H9 (cell line): Measurements from ENCODE around the gene ZBTB16. TPM values are rescaled to one million over a fixed set of nuclear protein-coding genes. Genes with fewer than 3 reads are reported as not detected.

Experiments used
- DNase-seq: peaks from one replicate; pipeline ENCODE4 v3.0.0-alpha.2; 2017
- H2AFZ ChIP-seq: one replicate; pipeline ENCODE4 v1.6.1; 2013; ENCODE audit warnings: mild to moderate bottlenecking, low read length, control low read depth, moderate library complexity
- H2AK5ac ChIP-seq: 2 replicates; pipeline ENCODE4 v1.6.1; 2013; ENCODE audit warnings: low read length, control low read depth, mixed read lengths; ENCODE audit not compliant: insufficient read length
- H2BK120ac ChIP-seq: one replicate; pipeline ENCODE4 v1.6.1; 2013; ENCODE audit warnings: low read depth, mild to moderate bottlenecking, low read length, control low read depth, inconsistent platforms; ENCODE audit not compliant: poor library complexity, severe bottlenecking
- H2BK12ac ChIP-seq: 2 replicates; pipeline ENCODE4 v1.6.1; 2013; ENCODE audit warnings: low read length, control low read depth, mixed read lengths, low read depth; ENCODE audit not compliant: insufficient read length
- H2BK15ac ChIP-seq: 2 replicates; pipeline ENCODE4 v1.6.1; 2013; ENCODE audit warnings: low read depth, low read length, control low read depth
- H2BK20ac ChIP-seq: one replicate; pipeline ENCODE4 v1.6.1; 2013; ENCODE audit warnings: low read depth, mild to moderate bottlenecking, low read length, control low read depth, inconsistent platforms; ENCODE audit not compliant: poor library complexity, severe bottlenecking
- H2BK5ac ChIP-seq: 2 replicates; pipeline ENCODE4 v1.6.1; 2013; ENCODE audit warnings: low read length, control low read depth, mixed read lengths; ENCODE audit not compliant: insufficient read length
- H3K14ac ChIP-seq: 2 replicates; pipeline ENCODE4 v1.6.1; 2013; ENCODE audit warnings: low read length, control low read depth; ENCODE audit not compliant: insufficient read depth
- H3K18ac ChIP-seq: 2 replicates; pipeline ENCODE4 v1.6.1; 2013; ENCODE audit warnings: low read depth, mild to moderate bottlenecking, mixed read lengths, low read length, control low read depth; ENCODE audit not compliant: insufficient read length
- H3K23ac ChIP-seq: 2 replicates; pipeline ENCODE4 v1.6.1; 2013; ENCODE audit warnings: low read length, control low read depth, mixed read lengths, low read depth; ENCODE audit not compliant: insufficient read length
- H3K23me2 ChIP-seq: 2 replicates; pipeline ENCODE4 v1.6.1; 2013; ENCODE audit warnings: low read depth, mild to moderate bottlenecking, mixed read lengths, low read length, control low read depth; ENCODE audit not compliant: insufficient read length, poor library complexity, severe bottlenecking
- H3K27ac ChIP-seq: 2 replicates; pipeline ENCODE4 v1.5.1; 2013; ENCODE audit warnings: low read length, control low read depth, mixed read lengths, low read depth; ENCODE audit not compliant: insufficient read length
- H3K27me3 ChIP-seq: 2 replicates; pipeline ENCODE4 v1.6.1; 2013; ENCODE audit warnings: low read length, control low read depth, inconsistent platforms; ENCODE audit not compliant: insufficient read depth
- H3K4ac ChIP-seq: 2 replicates; pipeline ENCODE4 v1.6.1; 2013; ENCODE audit warnings: low read depth, mild to moderate bottlenecking, control low read depth, inconsistent platforms, low read length, moderate library complexity
- H3K4me1 ChIP-seq: 2 replicates; pipeline ENCODE4 v1.6.1; 2013; ENCODE audit warnings: low read length, control low read depth, inconsistent platforms; ENCODE audit not compliant: insufficient read depth
- H3K4me2 ChIP-seq: 2 replicates; pipeline ENCODE4 v1.6.1; 2013; ENCODE audit warnings: low read length, control low read depth, mixed read lengths; ENCODE audit not compliant: insufficient read length, insufficient read depth
- H3K56ac ChIP-seq: 2 replicates; pipeline ENCODE4 v1.6.1; 2013; ENCODE audit warnings: low read depth, mild to moderate bottlenecking, mixed read lengths, low read length, control low read depth; ENCODE audit not compliant: insufficient read length
- H3K79me1 ChIP-seq: 2 replicates; pipeline ENCODE4 v1.6.1; 2013; ENCODE audit warnings: low read depth, mild to moderate bottlenecking, moderate library complexity, low read length, control low read depth, inconsistent platforms; ENCODE audit not compliant: insufficient read depth, poor library complexity, severe bottlenecking
- H3K79me2 ChIP-seq: 2 replicates; pipeline ENCODE4 v1.6.1; 2013; ENCODE audit warnings: low read length, control low read depth, inconsistent platforms; ENCODE audit not compliant: insufficient read depth
- H3K9ac ChIP-seq: 2 replicates; pipeline ENCODE4 v1.6.1; 2013; ENCODE audit warnings: low read length, control low read depth, mixed read lengths; ENCODE audit not compliant: insufficient read length; ENCODE audit errors: extremely low read depth
- H3K9me3 ChIP-seq: one replicate; pipeline ENCODE4 v1.6.1; 2013; ENCODE audit warnings: low read depth, low read length, inconsistent platforms; ENCODE audit not compliant: control insufficient read depth
- H3T11ph ChIP-seq: one replicate; pipeline ENCODE4 v1.6.1; 2013; ENCODE audit warnings: mild to moderate bottlenecking, low read length, control low read depth, inconsistent platforms
- H4K20me1 ChIP-seq: one replicate; pipeline ENCODE4 v1.6.1; 2013; ENCODE audit not compliant: control insufficient read depth, insufficient read length, insufficient read depth
- H4K5ac ChIP-seq: 2 replicates; pipeline ENCODE4 v1.6.1; 2013; ENCODE audit warnings: low read depth, mild to moderate bottlenecking, mixed read lengths, low read length, control low read depth; ENCODE audit not compliant: insufficient read length
- H4K8ac ChIP-seq: replicated peaks from 2 replicates; pipeline ENCODE4 v1.6.1; 2013; ENCODE audit warnings: low read length, control low read depth, mixed read lengths, low read depth; ENCODE audit not compliant: insufficient read length
- H4K91ac ChIP-seq: 2 replicates; pipeline ENCODE4 v1.6.1; 2013; ENCODE audit warnings: low read depth, mild to moderate bottlenecking, moderate library complexity, mixed read lengths, low read length, control low read depth; ENCODE audit not compliant: insufficient read length
- H3K27ac Mint-ChIP-seq, 3 experiments: 2 replicates in 2 of 3; 3 replicates in 1 of 3; pipeline ENCODE4 v1.8.0; 2020 to 2021; ENCODE audit warnings: mixed read lengths in 3 of 3, mild to moderate bottlenecking in 1 of 3, moderate library complexity in 1 of 3
- H3K27me3 Mint-ChIP-seq: 2 replicates; pipeline ENCODE4 v1.8.0; 2021; ENCODE audit warnings: low read depth, mild to moderate bottlenecking, moderate library complexity, mixed read lengths
- H3K36me3 Mint-ChIP-seq, 3 experiments: 2 replicates in 2 of 3; 3 replicates in 1 of 3; pipeline ENCODE4 v1.8.0; 2020 to 2021; ENCODE audit warnings: low read depth in 3 of 3, mixed read lengths in 3 of 3; ENCODE audit not compliant: insufficient read depth in 1 of 3
- H3K4me1 Mint-ChIP-seq, 2 experiments: 2 replicates each; pipeline ENCODE4 v1.8.0; 2020; ENCODE audit warnings: mixed read lengths in 2 of 2
- H3K4me3 Mint-ChIP-seq, 2 experiments: 2 replicates in 1 of 2; 3 replicates in 1 of 2; pipeline ENCODE4 v1.8.0; 2020 to 2021; ENCODE audit warnings: mild to moderate bottlenecking in 2 of 2, mixed read lengths in 2 of 2, moderate library complexity in 1 of 2
- H3K9me3 Mint-ChIP-seq, 2 experiments: 2 replicates in 1 of 2; 3 replicates in 1 of 2; pipeline ENCODE4 v1.8.0; 2020; ENCODE audit warnings: mild to moderate bottlenecking in 2 of 2, mixed read lengths in 2 of 2, moderate library complexity in 1 of 2
- WGBS: extraction: QIAGEN DNeasy Blood & Tissue Kit; methylation state at CpG from one replicate; pipeline ENCODE4 v1.1.7; 2013; ENCODE audit warnings: missing lambda C conversion rate, low lambda C conversion rate, mixed read lengths; ENCODE audit not compliant: insufficient read length; ENCODE audit errors: extremely low coverage; 5-methylcytosine and 5-hydroxymethylcytosine counted together
- total RNA-seq: library from RNA; stranded (reverse); gene quantifications from 2 replicates; pipeline ENCODE4 v1.2.1, GENCODE V29; 2021
- TF ChIP-seq, protein P1 (sequence below): fragments of 200-600 bp; sonication (generic); conservative IDR thresholded peaks from 3 replicates; pipeline ENCODE4 v1.8.0; 2021; ENCODE audit warnings: antibody characterized with exemption, mild to moderate bottlenecking

Gene ZBTB16
- total RNA-seq, 1 experiment from 2014 or later: not detected

DNA sequence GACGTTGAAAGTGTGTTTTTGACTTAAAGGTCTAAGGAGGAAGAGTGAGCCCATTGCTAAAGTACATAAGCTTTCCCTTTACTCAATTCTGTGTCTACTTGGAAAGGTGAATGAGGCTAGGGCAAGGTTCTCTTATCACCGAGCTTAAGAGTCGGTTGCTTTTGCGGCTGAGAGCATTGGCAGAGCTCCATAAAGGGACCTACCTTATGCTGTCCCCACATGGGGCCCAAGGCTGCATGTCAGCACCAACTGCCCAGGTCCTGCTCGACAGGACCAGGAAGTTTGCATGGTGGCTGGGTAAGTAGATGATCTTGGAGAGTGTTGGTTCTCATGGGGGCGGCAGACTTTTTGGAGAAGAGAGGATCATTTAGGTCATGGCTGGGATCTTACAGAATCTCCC is 91.2 kb downstream of the ZBTB16 start:
- H3K9me3 Mint-ChIP-seq: no peaks in the 10 kb centered on the region
- Histone ChIP-seq H2BK12ac (no peak overlapping the region), H2AFZ (no peak overlapping the region), H3K9me3 (no peaks in the 10 kb centered on the region), H3K14ac (no peak overlapping the region), H2BK120ac (no peak overlapping the region), H2AK5ac (no peak overlapping the region), H3K4me1 (no peaks in the 10 kb centered on the region), H4K8ac (no peak overlapping the region), H2BK15ac (no peak overlapping the region), H3T11ph (no peak overlapping the region), H3K9ac (no peak overlapping the region), H3K18ac (no peak overlapping the region), H3K56ac (no peak overlapping the region), H3K23ac (no peak overlapping the region), H3K79me1 (no peaks in the 10 kb centered on the region), H4K91ac (no peak overlapping the region), H3K4ac (no peak overlapping the region), H2BK5ac (no peak overlapping the region), H4K20me1 (no peaks in the 10 kb centered on the region), H2BK20ac (no peak overlapping the region), H3K79me2 (no peaks in the 10 kb centered on the region), H3K27ac (no peak overlapping the region), H3K27me3 (no peaks in the 10 kb centered on the region; the same call in 1 of the 2 replicates), H3K23me2 (no peaks in the 10 kb centered on the region), H4K5ac (no peak overlapping the region), H3K4me2 (no peak overlapping the region)
- TF ChIP-seq, protein P1, sequence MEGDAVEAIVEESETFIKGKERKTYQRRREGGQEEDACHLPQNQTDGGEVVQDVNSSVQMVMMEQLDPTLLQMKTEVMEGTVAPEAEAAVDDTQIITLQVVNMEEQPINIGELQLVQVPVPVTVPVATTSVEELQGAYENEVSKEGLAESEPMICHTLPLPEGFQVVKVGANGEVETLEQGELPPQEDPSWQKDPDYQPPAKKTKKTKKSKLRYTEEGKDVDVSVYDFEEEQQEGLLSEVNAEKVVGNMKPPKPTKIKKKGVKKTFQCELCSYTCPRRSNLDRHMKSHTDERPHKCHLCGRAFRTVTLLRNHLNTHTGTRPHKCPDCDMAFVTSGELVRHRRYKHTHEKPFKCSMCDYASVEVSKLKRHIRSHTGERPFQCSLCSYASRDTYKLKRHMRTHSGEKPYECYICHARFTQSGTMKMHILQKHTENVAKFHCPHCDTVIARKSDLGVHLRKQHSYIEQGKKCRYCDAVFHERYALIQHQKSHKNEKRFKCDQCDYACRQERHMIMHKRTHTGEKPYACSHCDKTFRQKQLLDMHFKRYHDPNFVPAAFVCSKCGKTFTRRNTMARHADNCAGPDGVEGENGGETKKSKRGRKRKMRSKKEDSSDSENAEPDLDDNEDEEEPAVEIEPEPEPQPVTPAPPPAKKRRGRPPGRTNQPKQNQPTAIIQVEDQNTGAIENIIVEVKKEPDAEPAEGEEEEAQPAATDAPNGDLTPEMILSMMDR: no peak
- no peak overlapping the region for H3K4me3 Mint-ChIP-seq
- H3K36me3 Mint-ChIP-seq: no peaks in the 10 kb centered on the region; a peak in 1 of 7 replicates
- peaks cover 14% of the 10 kb centered on the region for H3K27me3 Mint-ChIP-seq
- DNase-seq: no peak
- no CpG with 5 or more reads among the region's 6 CpGs for WGBS
- H3K4me1 Mint-ChIP-seq: peaks cover 0 to 4% of the 10 kb centered on the region in 2 experiments; a peak in 1 of 4 replicates
- no peak overlapping the region for H3K27ac Mint-ChIP-seq
